GM23338 (cell line): ENCODE data around the gene HS6ST3. TPM values are rescaled to one million over a fixed set of nuclear protein-coding genes. Genes with fewer than 3 reads are reported as not detected.

ENCODE experiments used
- ATAC-seq: fragments of 200-7000 bp; cut with Tn5 transposase; 3 replicates; pipeline ENCODE4 v1.9.1; 2020
- DNase-seq: peaks from one replicate; pipeline ENCODE4 v3.0.0-alpha.2; 2015; ENCODE audit warnings: low spot score
- H2AFZ ChIP-seq: fragments of 200-600 bp; sonication (generic); 2 replicates; pipeline ENCODE4 v1.8.0; 2016; ENCODE audit warnings: antibody characterized with exemption, mild to moderate bottlenecking, moderate library complexity
- H3F3A ChIP-seq: fragments of 200-600 bp; sonication (generic); replicated peaks from 2 replicates; pipeline ENCODE4 v1.8.0; 2017; ENCODE audit warnings: antibody characterized with exemption, mixed run types, low read depth
- H3K27ac ChIP-seq: fragments of 200-600 bp; sonication (generic); 2 replicates; pipeline ENCODE4 v1.6.1; 2016; ENCODE audit warnings: low read depth
- H3K27me3 ChIP-seq: fragments of 200-600 bp; sonication (generic); 2 replicates; pipeline ENCODE4 v1.8.0; 2016; ENCODE audit warnings: mild to moderate bottlenecking, mixed run types, moderate library complexity; ENCODE audit not compliant: insufficient read depth
- H3K36me3 ChIP-seq: fragments of 200-600 bp; sonication (generic); 2 replicates; pipeline ENCODE4 v1.8.0; 2016; ENCODE audit warnings: mild to moderate bottlenecking; ENCODE audit not compliant: insufficient read depth
- H3K4me1 ChIP-seq: fragments of 200-600 bp; sonication (generic); 2 replicates; pipeline ENCODE4 v1.8.0; 2016; ENCODE audit warnings: mild to moderate bottlenecking, moderate library complexity; ENCODE audit not compliant: insufficient read depth
- H3K4me2 ChIP-seq: fragments of 200-600 bp; sonication (generic); 2 replicates; pipeline ENCODE4 v1.7.1; 2017; ENCODE audit warnings: mixed run types
- H3K4me3 ChIP-seq: fragments of 200-600 bp; sonication (generic); 2 replicates; pipeline ENCODE4 v1.6.1; 2016; ENCODE audit warnings: mixed run types
- H3K79me2 ChIP-seq: fragments of 200-600 bp; sonication (generic); replicated peaks from 2 replicates; pipeline ENCODE4 v1.8.0; 2017; ENCODE audit warnings: mild to moderate bottlenecking; ENCODE audit not compliant: insufficient read depth
- H3K9me2 ChIP-seq: fragments of 200-600 bp; sonication (generic); 2 replicates; pipeline ENCODE4 v1.8.0; 2017; ENCODE audit not compliant: insufficient read depth
- H4K20me1 ChIP-seq: fragments of 200-600 bp; sonication (generic); replicated peaks from 2 replicates; pipeline ENCODE4 v1.8.0; 2017; ENCODE audit warnings: mild to moderate bottlenecking; ENCODE audit not compliant: insufficient read depth
- H3K27ac Mint-ChIP-seq: 2 replicates; pipeline ENCODE4 v1.8.0; 2020; ENCODE audit warnings: inconsistent platforms, mild to moderate bottlenecking, moderate library complexity, mixed read lengths
- H3K27me3 Mint-ChIP-seq: 3 replicates; pipeline ENCODE4 v1.8.0; 2022; ENCODE audit warnings: low read depth, mild to moderate bottlenecking, moderate library complexity, mixed read lengths, inconsistent platforms; ENCODE audit not compliant: insufficient read depth, poor library complexity
- H3K36me3 Mint-ChIP-seq: 3 replicates; pipeline ENCODE4 v1.8.0; 2021; ENCODE audit warnings: low read depth, mild to moderate bottlenecking, inconsistent platforms, moderate library complexity, mixed read lengths
- H3K4me1 Mint-ChIP-seq: 3 replicates; pipeline ENCODE4 v1.8.0; 2020; ENCODE audit warnings: mild to moderate bottlenecking, inconsistent platforms, mixed read lengths
- H3K4me3 Mint-ChIP-seq: 3 replicates; pipeline ENCODE4 v1.8.0; 2021; ENCODE audit warnings: moderate library complexity, mild to moderate bottlenecking, inconsistent platforms, mixed read lengths
- H3K9me3 Mint-ChIP-seq: 3 replicates; pipeline ENCODE4 v1.8.0; 2020; ENCODE audit warnings: moderate library complexity, mild to moderate bottlenecking, inconsistent platforms, mixed read lengths
- CREB1 ChIP-seq: fragments of 250-450 bp; sonication (Bioruptor Pico); IDR thresholded peaks from 2 replicates; pipeline ENCODE4 v1.5.0; 2020; ENCODE audit warnings: low read depth, mild to moderate bottlenecking, moderate library complexity
- EZH2phosphoT487 ChIP-seq: fragments of 200-600 bp; sonication (generic); IDR thresholded peaks from one replicate; pipeline ENCODE4 v1.8.1; 2018; ENCODE audit warnings: antibody characterized with exemption; ENCODE audit not compliant: unreplicated experiment
- NANOG ChIP-seq: IDR thresholded peaks from 2 replicates; pipeline ENCODE4 v1.6.1; 2016; ENCODE audit warnings: antibody characterized with exemption, borderline replicate concordance
- POLR2AphosphoS5 ChIP-seq: IDR thresholded peaks from 2 replicates; pipeline ENCODE4 v1.6.1; 2016; ENCODE audit warnings: antibody characterized with exemption, low read depth
- STAT1 ChIP-seq: IDR thresholded peaks from one replicate; pipeline ENCODE4 v1.6.1; 2016; ENCODE audit warnings: antibody characterized with exemption; ENCODE audit not compliant: unreplicated experiment
- ZNF114 ChIP-seq: fragments of 250-450 bp; sonication (Bioruptor Pico); IDR thresholded peaks from 2 replicates; pipeline ENCODE4 v1.5.0; 2020; ENCODE audit warnings: mild to moderate bottlenecking, moderate library complexity
- polyA plus RNA-seq: library from polyadenylated mRNA; unstranded; fragments of >200 nt; fragmentation: Nextera tagmentation; extraction: Ambion mirVana; gene quantifications from 2 replicates; pipeline ENCODE4 v1.2.1, GENCODE V29; 2016
- total RNA-seq: library from RNA; depleted of rRNA; stranded (reverse); fragments of >200 nt; shearing (Covaris generic); gene quantifications from 2 replicates; pipeline ENCODE4 v1.2.3, GENCODE V29; 2014
- TF ChIP-seq, protein P1 (sequence below): IDR thresholded peaks from 2 replicates; pipeline ENCODE4 v1.6.1; 2016; ENCODE audit warnings: antibody characterized with exemption
- TF ChIP-seq, protein P2 (sequence below): IDR thresholded peaks from one replicate; pipeline ENCODE4 v1.6.1; 2018; ENCODE audit warnings: antibody characterized with exemption; ENCODE audit not compliant: unreplicated experiment
- TF ChIP-seq, protein P3 (sequence below), 2 experiments: fragments of 200-600 bp in 1 of 2; sonication (generic) in 1 of 2; conservative IDR thresholded peaks; 2 replicates each; pipeline versions ENCODE4 v1.5.1 to v1.6.1; 2016 to 2017; ENCODE audit warnings: antibody characterized with exemption in 2 of 2, low read depth in 2 of 2, mild to moderate bottlenecking in 2 of 2, moderate library complexity in 1 of 2
- TF ChIP-seq, protein P4 (sequence below): fragments of 250-450 bp; sonication (Bioruptor Pico); IDR thresholded peaks from 2 replicates; pipeline ENCODE4 v1.5.0; 2020; ENCODE audit warnings: mild to moderate bottlenecking, moderate library complexity

Gene HS6ST3
- total and polyA plus RNA-seq, 2 experiments from 2014 or later = 0.52 to 0.80 TPM

DNA sequence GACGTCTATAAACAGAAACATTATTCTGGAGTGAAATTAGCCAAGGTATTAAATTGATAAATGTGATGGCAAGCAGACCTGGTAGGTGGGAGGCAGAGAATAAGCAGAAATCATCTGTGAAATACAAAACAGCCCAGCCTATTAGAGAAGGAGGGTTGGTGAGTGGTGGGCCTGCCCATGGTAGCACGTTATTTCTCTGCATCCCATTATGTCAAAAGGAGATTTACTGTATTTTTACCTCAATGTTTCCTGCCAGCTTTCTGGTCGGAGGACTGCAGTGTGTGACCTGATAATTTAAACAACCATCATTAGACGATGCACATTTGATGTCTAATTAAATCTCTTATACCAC, 703.5 kb downstream of the HS6ST3 start (continued):
- TF ChIP-seq, protein P1, sequence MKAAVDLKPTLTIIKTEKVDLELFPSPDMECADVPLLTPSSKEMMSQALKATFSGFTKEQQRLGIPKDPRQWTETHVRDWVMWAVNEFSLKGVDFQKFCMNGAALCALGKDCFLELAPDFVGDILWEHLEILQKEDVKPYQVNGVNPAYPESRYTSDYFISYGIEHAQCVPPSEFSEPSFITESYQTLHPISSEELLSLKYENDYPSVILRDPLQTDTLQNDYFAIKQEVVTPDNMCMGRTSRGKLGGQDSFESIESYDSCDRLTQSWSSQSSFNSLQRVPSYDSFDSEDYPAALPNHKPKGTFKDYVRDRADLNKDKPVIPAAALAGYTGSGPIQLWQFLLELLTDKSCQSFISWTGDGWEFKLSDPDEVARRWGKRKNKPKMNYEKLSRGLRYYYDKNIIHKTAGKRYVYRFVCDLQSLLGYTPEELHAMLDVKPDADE = no peak
- TF ChIP-seq ZNF114 (CRISPR knock-in tag) (no peak), EZH2phosphoT487 (no peak), NANOG (no peak), STAT1 (no peak), POLR2AphosphoS5 (no peak), CREB1 (CRISPR knock-in tag) (no peak)
- TF ChIP-seq, protein P2, sequence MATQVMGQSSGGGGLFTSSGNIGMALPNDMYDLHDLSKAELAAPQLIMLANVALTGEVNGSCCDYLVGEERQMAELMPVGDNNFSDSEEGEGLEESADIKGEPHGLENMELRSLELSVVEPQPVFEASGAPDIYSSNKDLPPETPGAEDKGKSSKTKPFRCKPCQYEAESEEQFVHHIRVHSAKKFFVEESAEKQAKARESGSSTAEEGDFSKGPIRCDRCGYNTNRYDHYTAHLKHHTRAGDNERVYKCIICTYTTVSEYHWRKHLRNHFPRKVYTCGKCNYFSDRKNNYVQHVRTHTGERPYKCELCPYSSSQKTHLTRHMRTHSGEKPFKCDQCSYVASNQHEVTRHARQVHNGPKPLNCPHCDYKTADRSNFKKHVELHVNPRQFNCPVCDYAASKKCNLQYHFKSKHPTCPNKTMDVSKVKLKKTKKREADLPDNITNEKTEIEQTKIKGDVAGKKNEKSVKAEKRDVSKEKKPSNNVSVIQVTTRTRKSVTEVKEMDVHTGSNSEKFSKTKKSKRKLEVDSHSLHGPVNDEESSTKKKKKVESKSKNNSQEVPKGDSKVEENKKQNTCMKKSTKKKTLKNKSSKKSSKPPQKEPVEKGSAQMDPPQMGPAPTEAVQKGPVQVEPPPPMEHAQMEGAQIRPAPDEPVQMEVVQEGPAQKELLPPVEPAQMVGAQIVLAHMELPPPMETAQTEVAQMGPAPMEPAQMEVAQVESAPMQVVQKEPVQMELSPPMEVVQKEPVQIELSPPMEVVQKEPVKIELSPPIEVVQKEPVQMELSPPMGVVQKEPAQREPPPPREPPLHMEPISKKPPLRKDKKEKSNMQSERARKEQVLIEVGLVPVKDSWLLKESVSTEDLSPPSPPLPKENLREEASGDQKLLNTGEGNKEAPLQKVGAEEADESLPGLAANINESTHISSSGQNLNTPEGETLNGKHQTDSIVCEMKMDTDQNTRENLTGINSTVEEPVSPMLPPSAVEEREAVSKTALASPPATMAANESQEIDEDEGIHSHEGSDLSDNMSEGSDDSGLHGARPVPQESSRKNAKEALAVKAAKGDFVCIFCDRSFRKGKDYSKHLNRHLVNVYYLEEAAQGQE = no peak

DNA sequence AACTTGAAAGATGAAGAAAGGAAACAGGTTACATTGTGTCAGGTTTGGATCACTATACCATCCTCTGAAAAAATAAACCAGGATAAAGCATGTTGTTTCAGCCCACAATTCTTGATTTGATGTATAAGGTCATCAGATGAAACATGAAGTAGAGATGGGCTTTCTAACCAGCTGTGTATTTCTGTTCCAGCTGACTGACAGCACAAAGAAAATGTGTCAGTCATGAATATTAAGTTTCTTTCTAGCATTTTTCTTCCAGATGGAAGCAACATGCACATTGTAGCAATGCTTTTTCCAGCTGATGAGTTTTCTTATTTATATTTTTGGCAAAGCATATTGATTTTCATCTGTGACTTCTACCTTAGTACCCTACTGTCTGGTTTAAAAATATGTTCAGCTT, 704.8 kb downstream of the HS6ST3 start:
- no peak overlapping the region for H3K27ac Mint-ChIP-seq

More for the DNA sequence above, 704.8 kb downstream of the HS6ST3 start:
- no peaks in the 10 kb centered on the region for H3K4me1 ChIP-seq
- TF ChIP-seq, protein P1 = no peak
- TF ChIP-seq STAT1 (no peak), POLR2AphosphoS5 (no peak), EZH2phosphoT487 (no peak), CREB1 (CRISPR knock-in tag) (no peak)
- TF ChIP-seq, protein P3, sequence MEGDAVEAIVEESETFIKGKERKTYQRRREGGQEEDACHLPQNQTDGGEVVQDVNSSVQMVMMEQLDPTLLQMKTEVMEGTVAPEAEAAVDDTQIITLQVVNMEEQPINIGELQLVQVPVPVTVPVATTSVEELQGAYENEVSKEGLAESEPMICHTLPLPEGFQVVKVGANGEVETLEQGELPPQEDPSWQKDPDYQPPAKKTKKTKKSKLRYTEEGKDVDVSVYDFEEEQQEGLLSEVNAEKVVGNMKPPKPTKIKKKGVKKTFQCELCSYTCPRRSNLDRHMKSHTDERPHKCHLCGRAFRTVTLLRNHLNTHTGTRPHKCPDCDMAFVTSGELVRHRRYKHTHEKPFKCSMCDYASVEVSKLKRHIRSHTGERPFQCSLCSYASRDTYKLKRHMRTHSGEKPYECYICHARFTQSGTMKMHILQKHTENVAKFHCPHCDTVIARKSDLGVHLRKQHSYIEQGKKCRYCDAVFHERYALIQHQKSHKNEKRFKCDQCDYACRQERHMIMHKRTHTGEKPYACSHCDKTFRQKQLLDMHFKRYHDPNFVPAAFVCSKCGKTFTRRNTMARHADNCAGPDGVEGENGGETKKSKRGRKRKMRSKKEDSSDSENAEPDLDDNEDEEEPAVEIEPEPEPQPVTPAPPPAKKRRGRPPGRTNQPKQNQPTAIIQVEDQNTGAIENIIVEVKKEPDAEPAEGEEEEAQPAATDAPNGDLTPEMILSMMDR (conservative IDR thresholded peaks at IDR 0.05; ENCODE audit: low read depth in 2 of 2) = no peak
- TF ChIP-seq, protein P4, sequence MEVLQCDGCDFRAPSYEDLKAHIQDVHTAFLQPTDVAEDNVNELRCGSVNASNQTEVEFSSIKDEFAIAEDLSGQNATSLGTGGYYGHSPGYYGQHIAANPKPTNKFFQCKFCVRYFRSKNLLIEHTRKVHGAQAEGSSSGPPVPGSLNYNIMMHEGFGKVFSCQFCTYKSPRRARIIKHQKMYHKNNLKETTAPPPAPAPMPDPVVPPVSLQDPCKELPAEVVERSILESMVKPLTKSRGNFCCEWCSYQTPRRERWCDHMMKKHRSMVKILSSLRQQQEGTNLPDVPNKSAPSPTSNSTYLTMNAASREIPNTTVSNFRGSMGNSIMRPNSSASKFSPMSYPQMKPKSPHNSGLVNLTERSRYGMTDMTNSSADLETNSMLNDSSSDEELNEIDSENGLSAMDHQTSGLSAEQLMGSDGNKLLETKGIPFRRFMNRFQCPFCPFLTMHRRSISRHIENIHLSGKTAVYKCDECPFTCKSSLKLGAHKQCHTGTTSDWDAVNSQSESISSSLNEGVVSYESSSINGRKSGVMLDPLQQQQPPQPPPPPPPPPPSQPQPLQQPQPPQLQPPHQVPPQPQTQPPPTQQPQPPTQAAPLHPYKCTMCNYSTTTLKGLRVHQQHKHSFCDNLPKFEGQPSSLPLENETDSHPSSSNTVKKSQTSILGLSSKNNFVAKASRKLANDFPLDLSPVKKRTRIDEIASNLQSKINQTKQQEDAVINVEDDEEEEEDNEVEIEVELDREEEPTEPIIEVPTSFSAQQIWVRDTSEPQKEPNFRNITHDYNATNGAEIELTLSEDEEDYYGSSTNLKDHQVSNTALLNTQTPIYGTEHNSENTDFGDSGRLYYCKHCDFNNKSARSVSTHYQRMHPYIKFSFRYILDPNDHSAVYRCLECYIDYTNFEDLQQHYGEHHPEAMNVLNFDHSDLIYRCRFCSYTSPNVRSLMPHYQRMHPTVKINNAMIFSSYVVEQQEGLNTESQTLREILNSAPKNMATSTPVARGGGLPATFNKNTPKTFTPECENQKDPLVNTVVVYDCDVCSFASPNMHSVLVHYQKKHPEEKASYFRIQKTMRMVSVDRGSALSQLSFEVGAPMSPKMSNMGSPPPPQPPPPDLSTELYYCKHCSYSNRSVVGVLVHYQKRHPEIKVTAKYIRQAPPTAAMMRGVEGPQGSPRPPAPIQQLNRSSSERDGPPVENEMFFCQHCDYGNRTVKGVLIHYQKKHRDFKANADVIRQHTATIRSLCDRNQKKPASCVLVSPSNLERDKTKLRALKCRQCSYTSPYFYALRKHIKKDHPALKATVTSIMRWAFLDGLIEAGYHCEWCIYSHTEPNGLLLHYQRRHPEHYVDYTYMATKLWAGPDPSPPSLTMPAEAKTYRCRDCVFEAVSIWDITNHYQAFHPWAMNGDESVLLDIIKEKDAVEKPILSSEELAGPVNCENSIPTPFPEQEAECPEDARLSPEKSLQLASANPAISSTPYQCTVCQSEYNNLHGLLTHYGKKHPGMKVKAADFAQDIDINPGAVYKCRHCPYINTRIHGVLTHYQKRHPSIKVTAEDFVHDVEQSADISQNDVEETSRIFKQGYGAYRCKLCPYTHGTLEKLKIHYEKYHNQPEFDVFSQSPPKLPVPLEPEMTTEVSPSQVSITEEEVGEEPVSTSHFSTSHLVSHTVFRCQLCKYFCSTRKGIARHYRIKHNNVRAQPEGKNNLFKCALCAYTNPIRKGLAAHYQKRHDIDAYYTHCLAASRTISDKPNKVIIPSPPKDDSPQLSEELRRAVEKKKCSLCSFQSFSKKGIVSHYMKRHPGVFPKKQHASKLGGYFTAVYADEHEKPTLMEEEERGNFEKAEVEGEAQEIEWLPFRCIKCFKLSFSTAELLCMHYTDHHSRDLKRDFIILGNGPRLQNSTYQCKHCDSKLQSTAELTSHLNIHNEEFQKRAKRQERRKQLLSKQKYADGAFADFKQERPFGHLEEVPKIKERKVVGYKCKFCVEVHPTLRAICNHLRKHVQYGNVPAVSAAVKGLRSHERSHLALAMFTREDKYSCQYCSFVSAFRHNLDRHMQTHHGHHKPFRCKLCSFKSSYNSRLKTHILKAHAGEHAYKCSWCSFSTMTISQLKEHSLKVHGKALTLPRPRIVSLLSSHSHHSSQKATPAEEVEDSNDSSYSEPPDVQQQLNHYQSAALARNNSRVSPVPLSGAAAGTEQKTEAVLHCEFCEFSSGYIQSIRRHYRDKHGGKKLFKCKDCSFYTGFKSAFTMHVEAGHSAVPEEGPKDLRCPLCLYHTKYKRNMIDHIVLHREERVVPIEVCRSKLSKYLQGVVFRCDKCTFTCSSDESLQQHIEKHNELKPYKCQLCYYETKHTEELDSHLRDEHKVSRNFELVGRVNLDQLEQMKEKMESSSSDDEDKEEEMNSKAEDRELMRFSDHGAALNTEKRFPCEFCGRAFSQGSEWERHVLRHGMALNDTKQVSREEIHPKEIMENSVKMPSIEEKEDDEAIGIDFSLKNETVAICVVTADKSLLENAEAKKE = no peak
- Mint-ChIP-seq H3K4me1 (no peaks in the 10 kb centered on the region), H3K9me3 (no peaks in the 10 kb centered on the region), H3K4me3 (no peak overlapping the region), H3K36me3 (no peaks in the 10 kb centered on the region), H3K27me3 (no peaks in the 10 kb centered on the region)
- no peaks in the 10 kb centered on the region for H3K36me3 ChIP-seq
- no peak overlapping the region for H3K27ac ChIP-seq
- H4K20me1 ChIP-seq = no peaks in the 10 kb centered on the region
- no peak overlapping the region for H3K4me3 ChIP-seq
- no peaks in the 10 kb centered on the region for H3K27me3 ChIP-seq
- no peak for DNase-seq
- H3K4me2 ChIP-seq = no peak overlapping the region
- no peak overlapping the region for H2AFZ ChIP-seq
- H3K79me2 ChIP-seq = no peaks in the 10 kb centered on the region
- 0 out of 2 replicates have a peak, but pooled peaks cover 4% of the 10 kb centered on the region for H3K9me2 ChIP-seq
- ATAC-seq = no peak
- H3F3A ChIP-seq = no peaks in the 10 kb centered on the region
